HepG2 (cell line): ENCODE data around the gene ANKRD49. TPM values are rescaled to one million over a fixed set of nuclear protein-coding genes. Genes with fewer than 3 reads are reported as not detected.

Experiments
- ARID5B ChIP-seq: IDR thresholded peaks from 2 replicates; pipeline ENCODE4 v1.4.0; 2020; ENCODE audit warnings: mild to moderate bottlenecking, missing genetic modification reagents
- E2F5 ChIP-seq: sonication (generic); formaldehyde crosslinking; conservative IDR thresholded peaks from 2 replicates; pipeline ENCODE4 v1.4.0; 2020; ENCODE audit warnings: missing genetic modification reagents
- EEA1 ChIP-seq: sonication (generic); formaldehyde crosslinking; IDR thresholded peaks from 2 replicates; pipeline ENCODE4 v1.5.1; 2020; ENCODE audit warnings: mild to moderate bottlenecking, missing genetic modification reagents, borderline replicate concordance
- GFI1 ChIP-seq: sonication (generic); formaldehyde crosslinking; IDR thresholded peaks from 2 replicates; pipeline ENCODE4 v1.5.0; 2020; ENCODE audit warnings: missing genetic modification reagents, mild to moderate bottlenecking, borderline replicate concordance
- GZF1 ChIP-seq: sonication (generic); formaldehyde crosslinking; IDR thresholded peaks from 2 replicates; pipeline ENCODE4 v1.5.1; 2020; ENCODE audit warnings: mild to moderate bottlenecking, missing genetic modification reagents
- MLLT10 ChIP-seq: sonication (generic); formaldehyde crosslinking; IDR thresholded peaks from 2 replicates; pipeline ENCODE4 v1.4.0; 2020; ENCODE audit warnings: missing genetic modification reagents
- NR2F1 ChIP-seq, 2 experiments: fragments of 450-650 bp in 1 of 2; formaldehyde crosslinking in 1 of 2; IDR thresholded peaks; 2 replicates each; pipeline versions ENCODE4 v1.5.0 to v1.6.1; 2016 to 2020; ENCODE audit warnings: mild to moderate bottlenecking in 1 of 2, missing compliant biosample characterization in 1 of 2, missing genetic modification reagents in 1 of 2, moderate library complexity in 1 of 2
- PITX1 ChIP-seq: sonication (generic); formaldehyde crosslinking; IDR thresholded peaks from 2 replicates; pipeline ENCODE4 v1.5.1; 2020; ENCODE audit warnings: mild to moderate bottlenecking, missing genetic modification reagents
- ZMYM4 ChIP-seq: sonication (generic); formaldehyde crosslinking; IDR thresholded peaks from 2 replicates; pipeline ENCODE4 v1.8.1; 2023; ENCODE audit warnings: mild to moderate bottlenecking, missing genetic modification reagents
- ZNF362 ChIP-seq: sonication (generic); formaldehyde crosslinking; IDR thresholded peaks from 2 replicates; pipeline ENCODE4 v1.4.0; 2020; ENCODE audit warnings: missing genetic modification reagents, mild to moderate bottlenecking, borderline replicate concordance
- ZNF562 ChIP-seq: sonication (generic); formaldehyde crosslinking; IDR thresholded peaks from 2 replicates; pipeline ENCODE4 v1.8.0; 2022; ENCODE audit warnings: missing genetic modification reagents, borderline replicate concordance
- ZNF687 ChIP-seq: sonication (generic); formaldehyde crosslinking; IDR thresholded peaks from 2 replicates; pipeline ENCODE4 v1.5.1; 2020; ENCODE audit warnings: mild to moderate bottlenecking, missing genetic modification reagents, moderate library complexity
- ZNF761 ChIP-seq: sonication (generic); formaldehyde crosslinking; conservative IDR thresholded peaks from 2 replicates; pipeline ENCODE4 v1.4.0; 2020; ENCODE audit warnings: mild to moderate bottlenecking, missing genetic modification reagents
- ZNF788 ChIP-seq: sonication (generic); formaldehyde crosslinking; IDR thresholded peaks from 2 replicates; pipeline ENCODE4 v1.5.0; 2020; ENCODE audit warnings: mild to moderate bottlenecking, missing genetic modification reagents, borderline replicate concordance
- polyA plus RNA-seq, 8 experiments: library from polyadenylated mRNA; depleted of rRNA in 3 of 8; stranded (reverse) in 7 of 8; unstranded in 1 of 8; fragments of >200 nt; fragmentation: Illumina TruSeq in 4 of 8; extraction: Trizol in 4 of 8; gene quantifications; 2 replicates each; pipeline versions ENCODE4 v1.2.1 to v1.2.3, GENCODE V29; 2011 to 2016; ENCODE audit warnings: low read depth in 4 of 8, missing spikeins in 1 of 8, mixed read lengths in 1 of 8; ENCODE audit not compliant: insufficient read depth in 1 of 8
- total RNA-seq, 5 experiments: library from RNA; depleted of rRNA; stranded (reverse); fragments of >200 nt; fragmentation: Illumina TruSeq; extraction: Trizol; gene quantifications; 2 replicates each; pipeline ENCODE4 v1.2.3, GENCODE V29; 2016; ENCODE audit warnings: low read depth in 1 of 5
- TF ChIP-seq, protein P1 (sequence below): conservative IDR thresholded peaks from 2 replicates; pipeline ENCODE4 v1.6.1; 2018; ENCODE audit warnings: missing genetic modification reagents
- TF ChIP-seq, protein P2 (sequence below): sonication (generic); formaldehyde crosslinking; IDR thresholded peaks from 2 replicates; pipeline ENCODE4 v1.4.0; 2020; ENCODE audit warnings: missing genetic modification reagents

ANKRD49 gene
- total and polyA plus RNA-seq, 2 of the 13 experiments (the other 11 are each of a cell fraction or from before 2014, with no cell fraction given) = 14.2 to 14.3 TPM

GRCh38 chr11:94494126-94494680 lies 419 bp downstream of the ANKRD49 start (continued):
- TF ChIP-seq ZNF687 (CRISPR knock-in tag) = peak; percentile 8; the same call in 1 of the 2 replicates
- TF ChIP-seq E2F5 (CRISPR knock-in tag) = no peak
- TF ChIP-seq PITX1 (CRISPR knock-in tag) = 0 out of 2 replicates have a peak, but pooled peaks have one; percentile 41
- no peak for TF ChIP-seq ZNF562
- TF ChIP-seq GFI1 (CRISPR knock-in tag) = no peak
- TF ChIP-seq ZNF761 (CRISPR knock-in tag) = no peak
- 0 out of 2 replicates have a peak, but pooled peaks have one; percentile 25 for TF ChIP-seq ZNF788 (CRISPR knock-in tag)
- TF ChIP-seq NR2F1 (CRISPR knock-in tag; IDR thresholded peaks at IDR 0.05) = no peak
- TF ChIP-seq GZF1 (CRISPR knock-in tag) = 0 out of 2 replicates have a peak, but pooled peaks have one; percentile 57
- TF ChIP-seq ARID5B = no peak
- TF ChIP-seq ZNF362 (CRISPR knock-in tag) = no peak
- TF ChIP-seq, protein P1, sequence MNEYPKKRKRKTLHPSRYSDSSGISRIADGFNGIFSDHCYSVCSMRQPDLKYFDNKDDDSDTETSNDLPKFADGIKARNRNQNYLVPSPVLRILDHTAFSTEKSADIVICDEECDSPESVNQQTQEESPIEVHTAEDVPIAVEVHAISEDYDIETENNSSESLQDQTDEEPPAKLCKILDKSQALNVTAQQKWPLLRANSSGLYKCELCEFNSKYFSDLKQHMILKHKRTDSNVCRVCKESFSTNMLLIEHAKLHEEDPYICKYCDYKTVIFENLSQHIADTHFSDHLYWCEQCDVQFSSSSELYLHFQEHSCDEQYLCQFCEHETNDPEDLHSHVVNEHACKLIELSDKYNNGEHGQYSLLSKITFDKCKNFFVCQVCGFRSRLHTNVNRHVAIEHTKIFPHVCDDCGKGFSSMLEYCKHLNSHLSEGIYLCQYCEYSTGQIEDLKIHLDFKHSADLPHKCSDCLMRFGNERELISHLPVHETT (CRISPR knock-in tag) = no peak
- no peak for TF ChIP-seq MLLT10
- 0 out of 2 replicates have a peak, but pooled peaks have one; percentile 73 for TF ChIP-seq EEA1 (CRISPR knock-in tag)
- TF ChIP-seq, protein P2, sequence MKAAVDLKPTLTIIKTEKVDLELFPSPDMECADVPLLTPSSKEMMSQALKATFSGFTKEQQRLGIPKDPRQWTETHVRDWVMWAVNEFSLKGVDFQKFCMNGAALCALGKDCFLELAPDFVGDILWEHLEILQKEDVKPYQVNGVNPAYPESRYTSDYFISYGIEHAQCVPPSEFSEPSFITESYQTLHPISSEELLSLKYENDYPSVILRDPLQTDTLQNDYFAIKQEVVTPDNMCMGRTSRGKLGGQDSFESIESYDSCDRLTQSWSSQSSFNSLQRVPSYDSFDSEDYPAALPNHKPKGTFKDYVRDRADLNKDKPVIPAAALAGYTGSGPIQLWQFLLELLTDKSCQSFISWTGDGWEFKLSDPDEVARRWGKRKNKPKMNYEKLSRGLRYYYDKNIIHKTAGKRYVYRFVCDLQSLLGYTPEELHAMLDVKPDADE (CRISPR knock-in tag) = no peak
- TF ChIP-seq ZMYM4 (CRISPR knock-in tag) = peak; percentile 8
